ENCODE data around the gene MRTFA. TPM values are rescaled to one million over a fixed set of nuclear protein-coding genes. Genes with fewer than 3 reads are reported as not detected.

Gene MRTFA
- total and polyA plus RNA-seq, 3 donors from 2014 or later = 59.5 to 162 (median 158) TPM

DNA sequence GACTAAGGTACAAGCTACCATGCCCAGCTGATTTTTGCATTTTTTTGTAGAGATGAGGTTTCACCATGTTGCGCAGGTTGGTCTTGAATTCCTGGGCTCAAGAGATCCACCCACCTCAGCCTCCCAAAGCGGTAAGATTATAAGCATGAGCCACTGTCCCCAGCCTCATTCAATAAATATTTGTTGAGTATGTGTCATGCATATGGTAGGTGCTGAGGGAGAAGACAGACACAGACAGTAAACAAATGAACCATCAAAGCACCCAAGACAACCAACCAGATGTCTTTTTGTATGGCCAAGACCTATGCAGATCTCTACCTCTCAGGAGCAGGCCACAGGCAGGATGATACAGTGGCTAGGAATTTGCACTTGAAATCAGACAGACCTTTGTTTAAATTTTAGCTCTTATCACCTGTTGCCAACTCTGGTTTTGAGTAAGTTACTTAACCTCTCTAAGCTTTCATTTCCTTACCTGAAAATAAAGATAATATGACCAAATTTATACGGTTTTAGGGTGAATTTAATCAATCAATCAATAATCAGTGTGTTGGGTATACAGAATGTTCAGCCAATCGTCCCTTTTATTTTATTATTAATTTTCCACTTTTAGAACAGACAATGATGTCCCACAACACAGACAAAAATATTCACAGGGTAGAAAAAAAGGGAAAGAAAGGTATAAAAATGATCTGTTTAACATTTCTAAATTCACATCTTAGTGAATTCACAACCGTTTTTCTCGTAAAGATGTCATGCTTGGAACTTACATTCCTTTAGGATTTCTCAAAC lies 137.9 kb downstream of the MRTFA start:
- no peaks in the 10 kb centered on the region for H3K9me3 ChIP-seq
- 53 to 58% methylated on average over 6 of the region's 6 CpGs for WGBS, 2 donors
- TF ChIP-seq POLR2A (IDR thresholded peaks at IDR 0.05) = no peak
- TF ChIP-seq, protein P1, sequence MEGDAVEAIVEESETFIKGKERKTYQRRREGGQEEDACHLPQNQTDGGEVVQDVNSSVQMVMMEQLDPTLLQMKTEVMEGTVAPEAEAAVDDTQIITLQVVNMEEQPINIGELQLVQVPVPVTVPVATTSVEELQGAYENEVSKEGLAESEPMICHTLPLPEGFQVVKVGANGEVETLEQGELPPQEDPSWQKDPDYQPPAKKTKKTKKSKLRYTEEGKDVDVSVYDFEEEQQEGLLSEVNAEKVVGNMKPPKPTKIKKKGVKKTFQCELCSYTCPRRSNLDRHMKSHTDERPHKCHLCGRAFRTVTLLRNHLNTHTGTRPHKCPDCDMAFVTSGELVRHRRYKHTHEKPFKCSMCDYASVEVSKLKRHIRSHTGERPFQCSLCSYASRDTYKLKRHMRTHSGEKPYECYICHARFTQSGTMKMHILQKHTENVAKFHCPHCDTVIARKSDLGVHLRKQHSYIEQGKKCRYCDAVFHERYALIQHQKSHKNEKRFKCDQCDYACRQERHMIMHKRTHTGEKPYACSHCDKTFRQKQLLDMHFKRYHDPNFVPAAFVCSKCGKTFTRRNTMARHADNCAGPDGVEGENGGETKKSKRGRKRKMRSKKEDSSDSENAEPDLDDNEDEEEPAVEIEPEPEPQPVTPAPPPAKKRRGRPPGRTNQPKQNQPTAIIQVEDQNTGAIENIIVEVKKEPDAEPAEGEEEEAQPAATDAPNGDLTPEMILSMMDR (IDR thresholded peaks at IDR 0.05) = no peak
- H3K4me3 ChIP-seq = no peak overlapping the region
- intact Hi-C loops (cut with DNase I; ENCODE audit: low total_unique reads) = no loop called here
- peaks cover 3% of the 10 kb centered on the region for H3K4me1 ChIP-seq
- no peaks in the 10 kb centered on the region for H3K27me3 ChIP-seq
- peak overlapping the region; percentile 15 to 72 for H3K27ac ChIP-seq
- no peaks in the 10 kb centered on the region for H3K36me3 ChIP-seq (ENCODE audit: low read depth, missing control alignments)
- no peak for DNase-seq

DNA sequence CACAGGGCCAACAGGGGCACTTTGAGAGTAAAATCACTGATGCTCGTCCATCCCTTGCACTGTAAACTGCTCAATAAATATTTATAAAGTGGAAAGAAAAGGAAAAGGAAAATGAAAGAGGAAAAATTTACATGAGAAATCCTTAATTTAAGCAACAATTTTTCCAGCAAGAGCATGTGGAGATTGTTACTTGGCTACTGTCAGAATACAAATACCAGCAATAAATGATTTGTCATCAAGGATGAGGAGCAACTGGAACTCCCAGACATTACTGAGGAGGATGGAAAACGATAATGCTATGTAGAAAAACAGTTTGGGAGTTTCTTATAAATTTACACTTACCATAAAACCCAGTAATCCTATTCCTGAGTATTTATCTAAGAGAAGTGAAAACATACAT lies 143.1 kb downstream of the MRTFA start:
- 73 to 74% methylated on average over 2 of the region's 2 CpGs for WGBS, 2 donors
- Histone ChIP-seq H3K27ac (peak overlapping the region in 1 of 2 donors; percentile 26), H3K9me3 (no peaks in the 10 kb centered on the region), H3K36me3 (ENCODE audit: low read depth, missing control alignments) (no peaks in the 10 kb centered on the region), H3K27me3 (no peaks in the 10 kb centered on the region), H3K4me3 (no peak overlapping the region), H3K4me1 (peaks cover 28% of the 10 kb centered on the region)
- DNase-seq = no peak
- intact Hi-C loops (cut with DNase I; ENCODE audit: low total_unique reads) = no loop called here
- TF ChIP-seq, protein P1 (IDR thresholded peaks at IDR 0.05) = no peak
- no peak for TF ChIP-seq POLR2A (IDR thresholded peaks at IDR 0.05)

GRCh38 chr22:40491990-40492631 lies 144.4 kb downstream of the MRTFA start:
- intact Hi-C loops (cut with DNase I; ENCODE audit: low total_unique reads) = no loop called here
- Histone ChIP-seq H3K4me3 (no peak overlapping the region), H3K36me3 (ENCODE audit: low read depth, missing control alignments) (no peaks in the 10 kb centered on the region), H3K27ac (peak overlapping the region in 1 of 2 donors; percentile 26), H3K4me1 (peaks cover 27% of the 10 kb centered on the region), H3K9me3 (no peaks in the 10 kb centered on the region), H3K27me3 (no peaks in the 10 kb centered on the region)
- no peak for DNase-seq
- TF ChIP-seq, protein P1 (IDR thresholded peaks at IDR 0.05) = no peak
- no peak for TF ChIP-seq POLR2A (IDR thresholded peaks at IDR 0.05)
- WGBS, 2 donors = 37 to 46% methylated on average over 5 of the region's 5 CpGs

DNA sequence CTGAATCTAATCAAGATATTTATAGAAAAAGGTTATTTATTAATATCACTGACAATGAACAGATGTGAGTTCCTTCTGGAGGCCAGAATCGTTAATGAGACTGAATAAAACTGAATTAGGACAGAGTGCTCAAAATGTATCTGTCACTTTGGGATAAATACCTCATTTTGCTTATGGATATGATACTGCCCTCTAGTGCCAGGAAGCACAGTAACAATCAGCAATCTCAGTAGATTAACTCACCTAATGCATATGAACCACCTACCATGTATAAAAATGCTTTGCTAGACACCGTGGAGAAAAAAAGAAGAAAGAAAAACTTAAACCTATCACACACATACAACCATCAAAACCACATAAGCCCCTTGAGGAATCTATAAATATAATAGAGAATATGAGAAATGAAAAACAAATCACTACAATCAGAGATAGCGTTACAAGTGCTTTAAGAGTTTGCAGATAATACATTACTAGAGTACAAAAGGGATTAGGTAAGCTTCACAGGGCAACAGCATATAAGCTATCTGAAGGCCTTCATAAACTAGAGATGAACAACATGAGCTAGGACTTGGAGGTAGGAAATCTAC lies 148.8 kb downstream of the MRTFA start:
- no peak for TF ChIP-seq POLR2A (IDR thresholded peaks at IDR 0.05)
- TF ChIP-seq, protein P1 (IDR thresholded peaks at IDR 0.05) = peak in 2 of 3 experiments; percentile 23 to 54
- Histone ChIP-seq H3K9me3 (no peaks in the 10 kb centered on the region), H3K36me3 (ENCODE audit: low read depth, missing control alignments) (no peaks in the 10 kb centered on the region), H3K27ac (no peak overlapping the region), H3K4me1 (peaks cover 20% of the 10 kb centered on the region), H3K27me3 (no peaks in the 10 kb centered on the region), H3K4me3 (no peak overlapping the region)
- no peak for DNase-seq
- intact Hi-C loops (cut with DNase I; ENCODE audit: low total_unique reads) = no loop called here
- WGBS, 2 donors = 66 to 70% methylated on average over 3 of the region's 3 CpGs
